Measurements from ENCODE around the gene C1orf167.

Gene C1orf167

DNA sequence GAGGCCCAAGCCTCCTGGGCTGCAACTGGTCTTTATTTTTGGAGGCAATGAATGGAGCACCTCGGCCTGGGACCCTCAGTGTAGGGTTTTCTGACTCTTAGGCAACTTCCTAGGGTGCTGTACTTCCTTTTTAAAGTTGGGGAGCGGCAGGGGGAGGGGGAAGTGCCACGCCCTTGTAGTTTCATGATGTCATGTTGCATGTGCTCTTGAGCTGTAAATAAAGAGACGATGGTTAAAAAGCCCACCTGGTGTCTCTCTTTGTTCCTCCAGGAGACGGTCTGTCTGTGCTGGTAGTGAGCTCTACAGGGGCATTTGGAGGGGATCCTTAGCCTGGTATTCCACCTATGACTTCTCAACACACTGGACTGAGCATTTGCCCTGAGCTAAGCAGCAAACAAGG is 36.4 kb upstream of the C1orf167 start:
- FAIRE-seq = no peak
- DNase-seq (ENCODE audit: insufficient read length, low spot score) = no peak
- TF ChIP-seq POLR2A (IDR thresholded peaks at IDR 0.05; ENCODE audit: low read depth, low read length) = no peak
- TF ChIP-seq SPI1 (IDR thresholded peaks at IDR 0.05; ENCODE audit: low read depth, low read length) = no peak
- no peak for TF ChIP-seq POU2F2 (IDR thresholded peaks at IDR 0.05; ENCODE audit: low read depth, low read length)
- no peak for TF ChIP-seq POLR2AphosphoS5 (IDR thresholded peaks at IDR 0.05; ENCODE audit: low read depth, low read length)
- no peak for TF ChIP-seq TAF1 (IDR thresholded peaks at IDR 0.05; ENCODE audit: low read depth, low read length)
- no peak for TF ChIP-seq PAX5 (IDR thresholded peaks at IDR 0.05; ENCODE audit: insufficient read depth, low read length, severe bottlenecking)

DNA sequence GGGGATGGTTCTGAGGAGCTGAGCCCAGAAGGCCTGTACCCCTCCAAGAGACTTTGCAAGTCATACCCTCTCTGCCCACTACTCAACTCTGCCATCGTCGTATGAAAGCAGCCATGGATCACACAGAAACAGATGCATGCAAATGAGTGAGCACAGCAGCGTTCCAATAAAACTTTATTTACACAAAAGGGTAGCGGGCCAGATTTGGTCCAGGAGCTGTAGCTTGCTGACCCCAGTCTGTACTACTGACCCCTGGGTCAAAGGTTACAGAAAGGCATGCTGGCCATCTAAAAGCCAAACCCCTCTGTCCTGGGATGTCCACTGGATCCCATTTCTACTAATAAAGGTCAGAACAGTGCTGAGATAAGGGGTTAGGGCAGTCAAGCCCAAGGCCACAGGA is 34.9 kb upstream of the C1orf167 start:
- no peak for TF ChIP-seq POU2F2 (IDR thresholded peaks at IDR 0.05; ENCODE audit: low read depth, low read length)
- TF ChIP-seq POLR2AphosphoS5 (IDR thresholded peaks at IDR 0.05; ENCODE audit: low read depth, low read length) = no peak
- TF ChIP-seq POLR2A (IDR thresholded peaks at IDR 0.05; ENCODE audit: low read depth, low read length) = no peak
- no peak for TF ChIP-seq SPI1 (IDR thresholded peaks at IDR 0.05; ENCODE audit: low read depth, low read length)
- TF ChIP-seq PAX5 (IDR thresholded peaks at IDR 0.05; ENCODE audit: insufficient read depth, low read length, severe bottlenecking) = no peak
- TF ChIP-seq TAF1 (IDR thresholded peaks at IDR 0.05; ENCODE audit: low read depth, low read length) = no peak
- DNase-seq (ENCODE audit: insufficient read length, low spot score) = no peak
- FAIRE-seq = no peak

DNA sequence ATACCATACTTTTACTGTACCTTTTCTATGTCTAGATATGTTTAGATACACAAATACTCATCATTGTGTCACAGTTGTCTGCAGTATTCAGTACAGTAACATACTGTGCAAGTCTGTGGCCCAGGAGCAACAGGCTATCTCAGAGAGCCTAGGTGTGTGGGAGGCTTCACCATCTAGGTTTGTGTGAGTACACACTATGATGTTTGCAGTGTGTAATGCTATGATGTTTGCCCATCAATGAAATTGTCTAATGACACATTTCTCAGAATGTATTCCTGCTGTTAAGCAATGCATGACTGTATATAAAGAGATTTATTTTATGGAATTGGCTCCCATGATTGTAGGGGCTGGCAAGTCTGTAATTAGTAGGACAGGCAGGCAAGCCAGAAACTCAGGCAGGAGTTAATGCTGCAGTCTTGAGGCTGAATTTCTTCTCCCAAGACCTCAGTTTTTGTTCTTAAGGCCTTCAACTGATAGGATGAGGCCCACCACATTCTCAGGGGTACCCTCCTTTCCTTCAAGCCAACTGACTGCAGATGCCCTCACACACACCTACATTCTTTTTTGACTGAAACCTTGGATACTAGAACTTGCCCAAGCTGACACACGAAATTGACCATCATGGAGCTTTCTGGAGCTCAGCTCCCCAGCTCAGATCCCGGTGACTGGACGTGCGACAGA is 33.7 kb upstream of the C1orf167 start:
- peak; percentile 31 for FAIRE-seq
- no peak for DNase-seq (ENCODE audit: insufficient read length, low spot score)
- TF ChIP-seq POU2F2 (IDR thresholded peaks at IDR 0.05; ENCODE audit: low read depth, low read length) (no peak), PAX5 (IDR thresholded peaks at IDR 0.05; ENCODE audit: insufficient read depth, low read length, severe bottlenecking) (no peak), POLR2AphosphoS5 (IDR thresholded peaks at IDR 0.05; ENCODE audit: low read depth, low read length) (no peak), POLR2A (IDR thresholded peaks at IDR 0.05; ENCODE audit: low read depth, low read length) (no peak), SPI1 (IDR thresholded peaks at IDR 0.05; ENCODE audit: low read depth, low read length) (no peak)

DNA sequence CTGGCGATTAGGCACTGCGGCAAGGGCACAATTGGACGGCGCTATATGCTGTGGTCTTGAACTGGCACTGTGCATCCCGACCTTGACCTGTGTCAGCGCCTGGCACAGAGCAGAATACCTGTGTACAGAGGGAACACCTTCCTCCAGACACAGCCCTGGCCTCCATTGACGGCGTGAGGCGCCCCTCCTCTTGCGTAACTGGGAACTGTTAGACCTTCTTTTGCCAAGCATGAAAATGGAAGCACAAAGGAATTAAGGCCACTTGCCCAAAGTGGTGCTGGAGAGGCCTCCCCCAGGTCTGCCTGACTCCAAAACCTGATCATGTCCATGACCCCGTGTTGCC is 32.9 kb upstream of the C1orf167 start:
- no peak for TF ChIP-seq SPI1 (IDR thresholded peaks at IDR 0.05; ENCODE audit: low read depth, low read length)
- no peak for TF ChIP-seq POLR2A (IDR thresholded peaks at IDR 0.05; ENCODE audit: low read depth, low read length)
- no peak for TF ChIP-seq POLR2AphosphoS5 (IDR thresholded peaks at IDR 0.05; ENCODE audit: low read depth, low read length)
- TF ChIP-seq TAF1 (IDR thresholded peaks at IDR 0.05; ENCODE audit: low read depth, low read length) = no peak
- TF ChIP-seq POU2F2 (IDR thresholded peaks at IDR 0.05; ENCODE audit: low read depth, low read length) = no peak
- TF ChIP-seq PAX5 (IDR thresholded peaks at IDR 0.05; ENCODE audit: insufficient read depth, low read length, severe bottlenecking) = no peak
- FAIRE-seq = no peak
- DNase-seq (ENCODE audit: insufficient read length, low spot score) = no peak

DNA sequence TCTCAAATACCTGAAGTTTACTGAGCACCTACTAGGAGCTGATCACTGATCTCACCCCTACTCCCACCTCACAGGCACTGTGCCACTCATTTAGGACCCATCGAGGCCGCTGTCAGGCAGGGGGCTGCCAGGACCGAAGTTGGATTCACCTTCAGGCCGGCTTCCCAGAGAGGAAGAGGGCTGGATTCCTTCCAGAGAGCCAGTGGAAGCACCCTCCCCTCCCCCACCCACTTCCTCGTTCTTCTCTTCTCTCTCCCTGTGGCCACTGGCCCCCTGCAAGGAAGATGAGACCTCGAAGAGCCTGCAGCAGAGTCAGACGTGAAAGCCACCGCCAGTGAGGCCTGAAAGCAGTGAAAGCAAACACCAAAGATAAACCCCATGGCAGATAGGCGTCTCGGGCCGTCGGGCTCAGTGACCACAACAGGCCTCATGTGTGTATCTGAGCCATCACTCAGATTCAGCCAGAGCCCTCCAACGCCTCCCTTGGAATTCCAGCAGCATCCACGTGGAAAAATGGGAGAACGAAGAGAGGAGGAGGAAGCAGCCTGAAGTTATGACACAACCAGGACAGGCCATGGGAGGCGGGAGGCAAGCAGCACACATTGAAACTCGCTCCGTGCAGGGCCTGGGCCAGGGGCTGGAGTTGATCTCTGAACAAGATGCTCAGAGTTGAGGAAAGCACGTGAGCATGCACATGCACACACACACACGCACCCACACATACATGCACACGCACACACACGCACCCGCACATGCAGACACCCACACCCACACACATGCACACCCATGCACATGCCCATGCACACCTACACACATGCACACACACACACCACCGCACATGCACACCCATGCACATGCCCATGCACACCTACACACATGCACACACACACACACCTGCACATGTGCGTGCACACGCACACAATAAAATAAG is 32.2 kb upstream of the C1orf167 start:
- TF ChIP-seq PAX5 (IDR thresholded peaks at IDR 0.05; ENCODE audit: insufficient read depth, low read length, severe bottlenecking) = no peak
- TF ChIP-seq POU2F2 (IDR thresholded peaks at IDR 0.05; ENCODE audit: low read depth, low read length) = no peak
- TF ChIP-seq POLR2A (IDR thresholded peaks at IDR 0.05; ENCODE audit: low read depth, low read length) = no peak
- TF ChIP-seq POLR2AphosphoS5 (IDR thresholded peaks at IDR 0.05; ENCODE audit: low read depth, low read length) = no peak
- no peak for TF ChIP-seq SPI1 (IDR thresholded peaks at IDR 0.05; ENCODE audit: low read depth, low read length)
- TF ChIP-seq TAF1 (IDR thresholded peaks at IDR 0.05; ENCODE audit: low read depth, low read length) = no peak
- FAIRE-seq = peak; percentile 98
- no peak for DNase-seq (ENCODE audit: insufficient read length, low spot score)

DNA sequence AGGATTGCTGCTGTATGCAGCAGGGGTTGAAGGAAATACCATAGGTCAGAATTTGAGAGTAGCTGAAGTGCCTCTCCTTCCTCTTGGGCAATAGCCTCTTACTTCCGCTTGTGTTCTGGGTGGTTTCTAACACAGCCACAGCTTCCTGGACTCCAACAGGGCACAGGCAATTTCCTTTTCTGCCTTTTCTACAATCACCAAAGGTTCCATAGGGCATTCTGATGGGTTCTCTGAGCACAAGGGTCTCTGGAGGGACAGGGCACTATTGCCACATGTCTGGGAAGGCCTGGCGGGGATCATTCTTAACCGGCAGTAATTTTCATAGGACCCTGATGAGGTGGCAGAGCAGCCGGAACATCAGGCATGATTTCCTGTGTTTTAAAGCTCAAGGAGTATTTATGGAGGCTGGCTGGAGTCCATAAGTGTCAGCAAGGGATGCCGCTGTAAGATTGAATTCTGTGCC is 31.5 kb upstream of the C1orf167 start:
- FAIRE-seq (peak; percentile 62), DNase-seq (ENCODE audit: insufficient read length, low spot score) (no peak)
- TF ChIP-seq SPI1 (IDR thresholded peaks at IDR 0.05; ENCODE audit: low read depth, low read length) (no peak), PAX5 (IDR thresholded peaks at IDR 0.05; ENCODE audit: insufficient read depth, low read length, severe bottlenecking) (no peak), POLR2AphosphoS5 (IDR thresholded peaks at IDR 0.05; ENCODE audit: low read depth, low read length) (no peak), POU2F2 (IDR thresholded peaks at IDR 0.05; ENCODE audit: low read depth, low read length) (no peak), POLR2A (IDR thresholded peaks at IDR 0.05; ENCODE audit: low read depth, low read length) (no peak), TAF1 (IDR thresholded peaks at IDR 0.05; ENCODE audit: low read depth, low read length) (no peak)

DNA sequence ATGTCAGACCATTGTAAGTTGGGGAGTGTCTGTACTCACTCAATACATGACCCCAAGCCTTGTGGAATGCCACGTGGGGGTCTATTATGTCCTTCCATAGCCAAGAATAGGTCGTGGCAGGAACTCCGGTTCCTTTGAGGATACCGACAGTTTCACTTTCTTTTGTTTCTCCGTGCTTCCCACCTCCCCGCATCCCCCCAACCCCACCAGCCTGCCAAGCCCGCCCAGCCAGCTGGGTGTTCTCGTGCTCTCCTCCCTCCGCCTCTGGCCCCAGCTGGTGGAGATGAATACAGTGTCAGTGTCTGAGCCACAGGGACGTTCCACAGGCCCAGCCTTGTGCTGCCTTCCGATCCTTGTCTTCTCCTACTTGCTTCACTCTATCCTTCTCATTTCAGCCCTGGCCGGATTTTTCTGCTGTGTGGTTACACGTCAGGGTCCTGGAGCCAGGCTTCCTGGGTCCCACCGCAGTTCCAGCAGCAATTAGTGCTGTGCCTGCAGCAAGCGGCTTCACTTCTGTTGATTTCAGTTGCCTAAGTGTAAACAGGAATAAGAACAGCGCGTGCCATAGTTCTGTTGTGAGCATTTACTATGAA is 30.2 kb upstream of the C1orf167 start:
- DNase-seq (ENCODE audit: insufficient read length, low spot score) = no peak
- TF ChIP-seq POU2F2 (IDR thresholded peaks at IDR 0.05; ENCODE audit: low read depth, low read length) (no peak), POLR2A (IDR thresholded peaks at IDR 0.05; ENCODE audit: low read depth, low read length) (no peak), PAX5 (IDR thresholded peaks at IDR 0.05; ENCODE audit: insufficient read depth, low read length, severe bottlenecking) (no peak), SPI1 (IDR thresholded peaks at IDR 0.05; ENCODE audit: low read depth, low read length) (no peak), TAF1 (IDR thresholded peaks at IDR 0.05; ENCODE audit: low read depth, low read length) (no peak), POLR2AphosphoS5 (IDR thresholded peaks at IDR 0.05; ENCODE audit: low read depth, low read length) (no peak)
- FAIRE-seq = peak; percentile 60

DNA sequence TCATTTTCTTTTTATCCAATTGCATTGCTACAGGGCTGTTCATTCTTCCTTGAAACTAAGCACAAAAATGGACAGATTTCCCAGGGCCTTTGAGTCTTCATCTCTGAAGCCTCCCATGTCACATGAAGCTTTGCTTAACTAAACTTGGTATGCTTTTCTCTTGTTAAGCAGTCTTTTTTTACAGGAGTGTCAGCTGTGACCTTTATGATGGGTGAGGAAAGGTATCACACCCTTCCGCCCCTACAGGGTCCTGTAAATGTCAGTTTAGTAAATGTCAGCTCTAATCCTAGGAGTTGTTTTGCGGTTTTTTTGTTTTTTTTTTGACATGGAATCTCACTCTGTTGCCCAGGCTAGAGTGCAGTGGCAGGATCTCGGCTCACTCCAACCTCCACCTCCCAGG is 28.7 kb upstream of the C1orf167 start:
- FAIRE-seq = no peak
- no peak for DNase-seq (ENCODE audit: insufficient read length, low spot score)
- TF ChIP-seq PAX5 (IDR thresholded peaks at IDR 0.05; ENCODE audit: insufficient read depth, low read length, severe bottlenecking) (no peak), POLR2AphosphoS5 (IDR thresholded peaks at IDR 0.05; ENCODE audit: low read depth, low read length) (no peak), TAF1 (IDR thresholded peaks at IDR 0.05; ENCODE audit: low read depth, low read length) (no peak)

DNA sequence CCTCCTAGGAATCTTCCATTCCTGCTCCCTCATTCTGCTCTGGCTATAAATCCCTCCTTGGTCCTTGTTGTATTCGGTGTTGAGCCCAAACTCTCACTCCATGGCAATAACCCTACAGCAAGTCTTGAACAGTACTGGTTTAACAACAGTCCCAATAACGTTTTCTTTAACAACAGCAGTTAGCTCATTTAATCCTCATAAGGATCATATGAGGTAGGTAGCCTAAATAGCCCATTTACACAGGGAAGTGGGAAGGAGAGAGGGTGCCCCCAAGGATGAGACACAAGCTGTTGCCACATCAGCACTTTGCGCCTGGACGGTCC is 26.5 kb upstream of the C1orf167 start:
- FAIRE-seq = no peak
- TF ChIP-seq TAF1 (IDR thresholded peaks at IDR 0.05; ENCODE audit: low read depth, low read length) (no peak), SPI1 (IDR thresholded peaks at IDR 0.05; ENCODE audit: low read depth, low read length) (no peak), POLR2A (IDR thresholded peaks at IDR 0.05; ENCODE audit: low read depth, low read length) (no peak), PAX5 (IDR thresholded peaks at IDR 0.05; ENCODE audit: insufficient read depth, low read length, severe bottlenecking) (no peak), POU2F2 (IDR thresholded peaks at IDR 0.05; ENCODE audit: low read depth, low read length) (no peak), POLR2AphosphoS5 (IDR thresholded peaks at IDR 0.05; ENCODE audit: low read depth, low read length) (no peak)

More for the DNA sequence above, 26.5 kb upstream of the C1orf167 start:
- DNase-seq (ENCODE audit: insufficient read length, low spot score) = no peak

All from GM12891 (cell line).